ENCODE data around the gene TCTN3.
"Not testable (repeated sequence)": the region's sequence is repeated elsewhere in the genome, so short reads cannot be mapped to it uniquely, and the experiment has no call there.

The TCTN3 gene

DNA sequence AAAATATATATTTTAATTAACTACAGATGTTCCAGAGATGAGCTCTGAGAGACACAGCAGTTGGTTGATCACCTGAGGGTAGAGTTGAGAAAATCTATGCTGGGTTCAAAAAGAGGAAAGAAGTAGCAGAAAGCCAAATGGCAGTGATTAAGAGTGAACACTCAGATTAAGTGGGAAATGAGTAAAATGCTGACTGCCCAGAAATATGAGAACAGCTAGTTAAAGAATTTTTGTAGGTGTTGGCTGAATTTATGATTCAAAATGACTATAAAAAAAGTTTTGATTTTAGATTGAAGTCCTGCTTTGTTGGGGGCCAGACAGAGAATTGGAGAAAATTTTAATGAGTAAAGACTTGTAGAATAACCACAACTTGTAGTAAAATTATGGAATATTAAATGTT, 9.8 kb downstream of the TCTN3 start:
- no peak for DNase-seq

DNA sequence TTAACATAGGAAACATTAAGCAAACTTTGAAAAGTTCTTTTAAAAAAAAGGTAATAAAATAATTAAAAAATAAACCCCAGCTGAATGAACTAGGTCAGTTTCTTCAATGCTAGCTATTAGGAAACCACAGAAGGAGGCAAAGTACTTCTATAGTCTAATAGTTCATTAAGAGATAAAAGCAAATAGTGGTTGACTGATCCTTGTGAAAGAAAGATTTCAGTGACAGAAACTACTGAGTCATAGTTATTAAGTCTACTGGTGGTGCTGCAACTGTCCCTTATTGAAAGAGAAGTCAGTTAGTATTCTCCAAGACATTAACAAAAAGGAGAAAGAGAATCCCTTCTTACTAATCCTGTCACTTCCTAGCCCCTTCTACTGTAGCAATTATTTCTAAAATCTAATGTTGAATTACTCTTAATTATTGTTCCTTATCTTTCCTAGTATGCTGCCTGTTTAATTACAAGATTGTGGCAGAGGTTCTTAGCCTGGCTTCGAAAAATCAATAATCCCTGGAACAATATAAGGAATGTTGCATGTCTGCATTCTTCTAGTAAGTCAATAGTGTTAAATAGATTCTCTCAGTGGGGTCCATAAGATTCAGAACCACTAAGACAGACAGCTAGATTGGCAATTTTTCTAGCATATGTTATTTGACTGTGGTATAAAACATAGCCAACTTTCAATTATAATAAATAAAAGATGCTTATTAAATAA, 18.2 kb downstream of the TCTN3 start:
- no peak for DNase-seq

DNA sequence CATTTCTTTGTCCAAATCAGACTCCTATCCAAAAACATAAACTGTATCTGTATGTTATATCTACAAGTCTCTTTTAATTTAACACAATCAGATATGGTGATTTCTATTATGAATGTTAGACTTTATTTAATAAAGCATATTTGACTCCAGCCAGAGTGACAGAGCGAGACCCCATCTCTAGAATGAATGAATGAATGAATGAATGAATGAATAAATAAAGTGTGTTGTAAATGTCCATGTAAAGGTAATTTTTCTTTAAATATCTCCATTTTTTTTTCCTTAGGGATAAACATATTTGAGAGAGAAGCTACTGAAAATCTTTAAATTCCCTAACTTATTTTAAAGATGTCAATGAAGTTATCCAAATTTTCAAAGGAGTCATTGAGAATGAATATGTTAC, 19.1 kb downstream of the TCTN3 start:
- no peak for DNase-seq

DNA sequence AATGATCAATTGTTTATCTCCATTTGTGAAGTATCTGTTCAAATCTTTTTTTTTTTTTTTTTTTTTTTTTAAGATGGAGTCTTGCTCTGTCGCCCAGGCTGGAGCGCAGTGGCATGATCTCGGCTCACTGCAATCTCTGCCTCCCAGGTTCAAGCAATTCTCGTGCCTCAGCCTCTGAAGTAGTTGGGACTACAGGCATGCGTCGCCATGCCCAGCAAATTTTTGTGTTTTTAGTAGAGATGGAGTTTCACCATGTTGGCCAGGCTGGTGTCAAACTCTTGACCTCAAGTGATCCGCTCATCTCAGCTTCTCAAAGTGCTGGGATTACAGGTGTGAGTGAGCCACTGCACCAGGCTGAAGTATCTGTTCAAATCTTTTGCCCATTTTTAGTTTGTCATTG, 21.1 kb downstream of the TCTN3 start:
- not testable (repeated sequence) for DNase-seq

DNA sequence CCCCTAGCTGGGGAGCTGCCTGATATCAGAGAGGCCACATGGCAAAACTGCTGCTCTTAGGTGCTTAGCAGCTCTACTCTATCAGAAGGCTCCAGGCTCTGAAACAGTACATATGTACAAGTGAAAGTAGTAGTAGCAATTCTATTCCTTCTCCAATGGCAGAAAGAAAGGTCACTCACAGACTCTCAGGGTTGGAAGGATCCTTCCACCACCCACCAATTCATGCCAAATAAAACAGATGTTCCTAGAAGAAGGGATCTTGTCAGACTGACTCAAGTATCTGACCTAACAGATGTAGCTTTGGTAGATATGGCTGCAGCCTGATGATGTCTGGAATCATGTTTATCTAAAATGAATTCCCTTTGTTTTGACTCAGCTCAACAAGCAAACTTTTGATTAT, 29.2 kb downstream of the TCTN3 start:
- DNase-seq: no peak

DNA sequence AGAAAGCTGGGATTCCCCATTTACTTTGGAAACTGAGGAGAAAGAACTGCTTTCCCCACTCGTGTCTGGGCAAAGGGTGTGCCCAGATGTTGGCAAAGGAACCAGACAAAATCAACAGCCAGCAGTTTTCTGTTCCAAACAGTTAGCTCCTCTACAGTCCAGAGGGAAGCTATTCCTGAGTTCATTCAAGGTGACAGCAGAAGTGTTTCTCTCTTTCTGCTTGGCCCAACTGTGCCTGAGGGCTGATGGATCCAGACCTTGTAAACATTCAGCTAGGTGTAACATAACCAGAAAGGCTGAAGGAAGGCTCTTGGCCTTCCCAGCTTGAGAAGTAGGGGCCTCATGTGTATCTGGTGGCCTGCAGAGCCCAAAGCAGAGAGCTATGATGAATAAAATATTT, 30.2 kb downstream of the TCTN3 start:
- no peak for DNase-seq

DNA sequence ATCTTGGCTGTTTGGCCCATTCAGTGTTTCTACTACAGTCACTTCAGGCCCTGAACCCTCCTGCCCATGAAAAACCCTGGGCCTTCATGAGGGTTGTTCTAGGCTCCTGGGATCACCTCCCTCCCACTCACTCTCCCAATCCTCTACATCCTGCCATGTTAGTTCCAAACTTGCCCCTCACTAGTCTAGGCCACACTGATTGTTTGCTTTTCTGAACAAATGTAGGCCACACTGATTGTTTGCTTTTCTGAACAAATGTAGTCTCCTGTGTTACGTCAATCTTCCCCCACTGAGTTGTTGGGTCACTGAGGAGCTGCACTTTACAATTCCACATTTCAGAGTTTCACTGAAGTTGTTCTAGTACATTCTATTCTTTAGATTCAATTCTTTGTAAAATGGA, 31.9 kb downstream of the TCTN3 start:
- DNase-seq: no peak

DNA sequence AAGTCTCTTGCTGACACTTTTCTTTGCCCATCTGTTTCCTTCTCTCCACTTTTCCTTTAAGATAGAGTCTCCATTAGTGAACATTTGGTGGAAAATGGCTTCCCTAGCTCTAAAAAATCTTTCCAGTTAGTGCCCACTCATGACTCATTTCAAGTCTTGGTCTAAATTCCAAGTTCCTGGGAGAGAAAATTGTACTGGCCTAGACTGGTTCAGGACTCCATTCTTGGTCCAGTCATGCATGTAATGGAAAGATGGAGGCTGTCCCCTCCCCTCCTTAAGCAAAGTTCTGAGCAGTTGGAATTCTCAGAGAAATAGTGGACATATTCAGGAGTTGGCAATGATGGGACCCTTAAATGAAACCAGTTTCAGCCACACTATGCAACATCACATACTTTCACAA, 33.4 kb downstream of the TCTN3 start:
- no peak for DNase-seq

DNA sequence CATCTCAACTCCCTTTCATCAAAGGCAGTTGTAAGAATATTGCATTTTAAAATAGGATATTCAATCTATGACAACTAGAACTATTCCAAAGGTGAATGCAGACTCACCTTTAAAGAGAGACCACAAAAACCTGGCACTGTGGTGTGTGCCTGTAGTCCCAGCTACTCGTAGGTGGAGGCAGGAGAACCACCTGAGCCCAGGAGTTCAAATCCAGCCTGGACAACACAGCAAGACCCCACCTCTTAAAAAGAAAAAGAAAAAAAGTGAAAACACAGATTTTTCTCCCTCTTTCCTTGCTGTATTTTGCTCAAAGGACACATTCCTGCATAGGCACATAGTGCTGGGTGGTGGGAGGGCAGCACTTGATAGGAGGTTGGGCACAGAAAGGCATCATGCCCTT, 36.5 kb downstream of the TCTN3 start:
- no peak for DNase-seq

DNA sequence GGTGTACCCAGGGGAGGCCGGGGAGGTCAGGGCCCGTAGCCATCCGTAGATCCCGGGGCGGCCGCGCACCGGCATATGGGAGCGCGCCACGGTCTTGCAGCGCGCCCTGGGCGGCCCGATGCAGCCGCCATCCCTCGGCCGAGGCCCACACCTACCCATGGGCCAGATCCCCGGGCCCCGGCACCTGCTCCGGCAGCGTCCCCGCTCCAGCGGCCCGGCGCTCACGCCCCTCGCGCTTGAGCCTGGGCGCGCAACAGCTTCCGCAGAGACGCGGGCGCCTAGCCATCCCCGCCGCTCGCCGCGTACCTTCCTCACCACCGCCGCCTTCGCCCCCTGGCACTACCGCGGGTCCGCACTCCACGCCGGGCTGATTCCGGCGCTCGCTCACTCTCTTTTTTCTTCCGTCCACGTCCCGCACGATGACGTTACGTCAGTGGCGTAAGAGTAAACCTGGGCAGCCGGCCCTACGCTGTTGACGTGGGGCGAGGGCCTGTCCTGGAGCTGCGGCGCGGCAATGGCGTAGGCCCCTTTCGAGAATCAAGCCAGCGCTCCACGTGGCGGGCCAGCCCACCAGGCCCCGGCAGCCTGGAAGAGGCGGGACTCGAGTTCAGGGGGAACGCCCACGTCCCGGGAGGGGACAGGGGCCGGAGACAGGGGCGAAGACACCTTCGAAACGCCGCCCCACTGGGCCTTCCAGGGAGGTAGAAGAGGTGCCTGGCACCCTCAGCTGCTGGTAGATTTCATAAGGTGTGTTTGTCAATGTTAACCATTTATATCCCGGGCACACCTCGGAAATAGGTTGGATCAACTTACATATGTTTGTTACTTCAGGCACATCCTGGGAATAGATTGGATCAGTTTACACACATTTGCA, 37.2 kb downstream of the TCTN3 start, which contains the start of gene ALDH18A1:
TSS of gene ALDH18A1 (minus strand) at position 421 of the 874 bp plus-strand sequence. CDS start 3,334 bp downstream, outside the sequence.
- DNase-seq: peak; percentile 94

DNA sequence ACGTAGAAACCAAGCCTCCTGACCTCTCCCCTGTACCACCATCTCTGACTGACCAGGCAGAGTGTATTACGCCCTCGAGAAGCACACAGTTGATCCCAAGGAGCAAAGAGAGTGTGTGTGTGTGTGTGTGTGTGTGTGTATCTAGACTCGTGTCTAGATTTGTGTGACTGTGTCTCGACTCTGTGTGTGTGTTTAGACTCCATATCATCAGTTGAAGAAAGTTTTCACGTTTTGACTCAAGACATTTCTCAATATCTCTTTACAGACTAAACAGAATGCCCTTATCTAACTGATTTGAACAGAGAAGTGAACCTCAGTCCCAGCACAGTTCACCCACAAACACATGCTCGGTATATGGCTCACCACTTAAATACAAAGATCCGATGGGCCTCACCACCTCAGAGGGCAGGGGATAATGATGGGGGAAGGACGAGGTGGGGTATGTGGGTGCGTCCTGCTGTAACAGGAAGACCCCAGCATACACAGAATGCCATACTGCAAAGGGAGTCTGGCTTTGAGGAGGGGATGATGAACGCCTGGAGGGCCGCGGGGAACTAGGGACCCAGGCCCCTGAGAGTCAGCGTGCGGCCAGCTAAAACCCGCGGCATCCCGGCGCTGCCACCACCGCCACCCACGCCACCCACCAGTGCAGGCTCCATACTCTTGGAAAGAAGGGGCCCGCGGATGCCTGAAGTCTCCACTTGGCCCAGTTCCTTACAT, 38.0 kb downstream of the TCTN3 start:
- peak; percentile 61 for DNase-seq

DNA sequence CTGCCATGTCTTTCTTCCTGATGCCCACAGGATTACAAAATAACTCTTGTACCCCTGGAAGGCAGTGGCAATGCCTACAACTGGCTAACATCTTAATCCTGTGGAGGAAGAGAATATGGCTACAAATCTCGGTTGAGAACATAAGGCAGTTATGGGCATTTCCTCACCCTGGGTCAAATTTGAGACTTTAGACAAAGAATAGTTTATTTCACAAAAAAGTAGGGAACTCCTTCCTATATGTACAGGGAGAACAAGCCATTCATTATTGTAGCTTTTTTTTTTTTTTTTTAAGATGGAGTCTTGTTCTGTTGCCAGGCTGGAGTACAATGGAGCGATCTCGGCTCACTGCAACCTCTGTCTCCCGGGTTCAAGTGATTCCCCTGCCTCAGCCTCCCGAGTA, 39.8 kb downstream of the TCTN3 start:
- DNase-seq: no peak

DNA sequence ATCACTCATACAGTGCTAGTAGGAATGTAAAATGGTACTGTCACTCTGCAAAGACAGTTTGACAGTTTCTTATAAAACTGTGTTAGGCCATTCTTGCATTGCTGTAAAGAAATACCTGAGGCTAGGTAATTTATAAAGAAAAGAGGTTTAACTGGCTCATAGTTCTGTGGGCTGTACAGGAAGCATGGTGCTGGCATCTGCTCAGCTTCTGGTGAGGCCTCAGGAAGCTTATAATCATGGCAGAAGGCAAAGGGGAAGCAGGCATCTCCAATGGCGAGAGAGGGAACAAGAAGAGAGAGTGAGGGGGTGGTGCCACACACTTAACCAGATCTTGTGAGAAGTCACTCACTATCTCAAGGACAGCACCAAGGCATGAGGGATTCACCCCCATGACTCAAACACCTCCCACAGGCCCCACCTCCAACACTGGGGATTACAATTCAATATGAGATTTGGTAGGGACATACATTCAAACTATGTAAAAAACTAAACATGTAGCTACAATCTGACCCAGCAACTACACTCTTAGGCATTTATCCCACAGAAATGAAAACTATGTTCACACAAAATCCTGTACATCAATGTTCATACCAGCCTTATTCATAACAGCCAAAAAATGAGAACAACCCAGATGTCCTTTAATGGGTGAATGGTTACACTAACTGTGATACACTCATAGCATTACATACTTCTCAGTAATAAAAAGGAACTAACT, 42.2 kb downstream of the TCTN3 start:
- DNase-seq: no peak

DNA sequence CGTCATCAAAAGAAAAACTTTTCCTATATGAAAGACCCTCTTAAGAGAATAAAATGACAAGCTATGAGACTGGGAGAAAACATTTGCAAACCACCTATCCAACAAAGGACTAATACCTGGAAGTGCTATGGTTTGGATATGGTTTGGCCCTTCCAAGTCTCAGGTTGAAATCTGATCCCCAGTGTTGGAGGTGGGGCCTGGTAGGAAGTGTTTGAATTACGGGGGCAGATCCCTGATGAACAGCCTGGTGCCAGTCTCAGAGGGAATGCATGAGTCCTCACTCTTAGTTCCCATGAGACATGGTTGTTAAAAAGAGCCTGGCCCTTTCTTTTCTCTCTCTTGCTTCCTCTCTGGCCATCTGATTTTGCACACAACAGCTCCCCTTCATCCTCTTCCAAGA, 43.5 kb downstream of the TCTN3 start:
- DNase-seq: no peak

DNA sequence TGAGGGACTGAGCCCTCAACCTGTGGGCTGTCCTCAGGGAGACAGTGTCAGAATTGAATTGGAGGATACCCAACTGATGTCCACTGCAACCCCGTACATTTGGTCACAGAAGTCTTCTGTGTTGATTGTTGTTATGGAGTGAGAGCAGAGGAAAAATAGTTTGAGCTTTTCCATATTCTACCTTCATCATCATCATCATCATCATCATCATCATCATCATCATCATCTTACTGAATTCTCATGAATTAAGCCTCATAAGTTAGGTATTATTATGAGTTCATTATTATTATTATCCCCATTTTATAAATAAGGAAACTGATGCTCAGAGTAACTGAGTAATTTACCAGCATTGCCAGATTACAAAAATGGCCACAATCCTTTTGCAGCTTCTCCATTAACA, 45.6 kb downstream of the TCTN3 start:
- no peak for DNase-seq

DNA sequence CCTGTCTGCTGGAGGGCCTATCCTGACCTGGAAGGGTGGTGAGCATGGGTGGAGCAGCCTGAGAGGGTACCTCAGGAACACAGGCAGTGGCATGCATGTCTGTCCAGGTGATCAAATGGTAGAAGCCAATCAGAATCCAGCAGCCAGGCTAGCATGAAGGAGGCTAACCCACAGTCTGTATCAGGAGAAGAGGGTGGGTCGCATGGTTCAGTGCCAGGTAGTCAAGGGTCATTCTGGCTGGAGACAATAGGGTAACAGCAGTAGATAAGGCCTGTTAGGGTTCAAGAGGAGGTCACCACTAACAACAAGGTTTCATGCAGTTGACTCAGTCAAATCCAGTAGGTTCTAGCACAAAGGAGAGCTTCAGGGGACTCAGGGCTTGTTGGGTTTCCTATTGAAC, 47.6 kb downstream of the TCTN3 start:
- no peak for DNase-seq

DNA sequence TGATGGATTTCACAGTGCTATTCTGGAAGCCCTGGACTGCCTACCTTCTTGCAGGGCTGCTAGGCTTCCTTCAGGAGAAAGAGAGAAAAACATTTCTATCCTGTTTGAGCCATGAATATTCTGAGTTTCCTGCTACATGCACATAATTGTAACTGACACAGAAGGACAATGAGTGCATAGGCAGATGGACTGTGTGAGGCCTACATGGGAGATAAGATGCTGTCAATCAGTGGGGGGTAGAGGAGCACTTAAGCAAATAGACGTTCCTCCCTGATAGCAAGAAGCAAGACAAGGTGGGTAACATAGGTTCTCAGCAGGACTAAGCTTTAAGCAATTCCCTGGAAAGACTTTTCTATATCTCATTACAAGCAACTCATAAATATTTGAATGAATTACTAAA, 48.8 kb downstream of the TCTN3 start:
- DNase-seq: no peak

DNA sequence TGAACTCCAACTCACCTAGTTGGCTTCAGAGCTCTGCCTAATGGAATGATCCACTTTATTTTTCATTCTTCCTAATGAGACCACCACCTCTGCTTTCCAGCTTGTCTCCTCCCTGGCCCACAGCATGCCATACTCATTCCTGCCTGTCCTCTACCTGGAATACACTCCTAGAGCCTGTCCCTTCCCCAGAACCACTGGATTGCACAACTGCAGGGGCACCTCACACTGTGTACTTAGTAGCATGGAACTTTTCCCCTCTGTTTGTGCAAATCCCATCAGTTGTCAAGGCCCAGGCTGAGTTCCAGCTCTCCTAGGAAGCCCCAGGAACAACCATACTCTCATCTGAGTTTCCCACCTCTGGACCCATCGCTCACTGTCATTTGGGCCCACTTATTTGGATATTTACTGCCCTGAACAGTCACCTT, 52.8 kb downstream of the TCTN3 start:
- no peak for DNase-seq

DNA sequence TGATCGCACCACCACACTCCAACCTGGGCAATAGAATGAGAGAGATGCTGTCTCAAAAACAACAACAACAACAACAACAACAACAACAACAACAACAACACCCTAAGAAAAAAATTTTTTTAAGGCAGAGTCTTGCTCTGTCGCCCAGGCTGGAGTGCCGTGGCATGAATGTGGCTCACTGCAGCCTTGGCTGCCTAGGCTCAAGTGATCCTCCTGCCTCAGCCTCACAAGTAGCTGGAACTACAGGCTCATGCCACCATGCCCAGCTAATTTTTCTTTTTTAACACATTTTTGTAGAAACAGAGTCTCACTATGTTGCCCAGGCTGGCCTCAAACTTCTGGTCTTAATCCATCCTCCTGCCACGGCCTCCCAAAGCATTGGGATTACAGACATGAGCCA, 55.8 kb downstream of the TCTN3 start:
- no peak for DNase-seq

DNA sequence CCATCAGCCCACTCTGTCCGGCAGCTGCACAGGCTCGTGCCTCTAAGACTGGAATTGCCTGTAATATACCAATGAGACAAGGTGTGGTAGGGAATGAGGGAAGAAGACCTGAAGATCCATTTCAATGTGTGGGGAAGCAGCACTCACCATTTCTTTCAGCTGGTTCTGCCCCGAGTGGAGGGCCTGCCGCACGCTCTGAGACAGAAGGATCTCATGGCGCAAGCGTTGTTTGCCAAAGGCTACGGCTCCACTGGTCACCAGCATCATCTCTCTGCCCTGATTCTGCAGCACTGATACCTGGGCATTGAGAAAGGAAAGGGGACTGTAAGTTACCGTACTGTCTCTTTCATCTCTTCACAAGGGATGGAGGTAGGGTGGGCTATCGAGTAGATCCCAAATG, 56.6 kb downstream of the TCTN3 start:
- no peak for DNase-seq

DNA sequence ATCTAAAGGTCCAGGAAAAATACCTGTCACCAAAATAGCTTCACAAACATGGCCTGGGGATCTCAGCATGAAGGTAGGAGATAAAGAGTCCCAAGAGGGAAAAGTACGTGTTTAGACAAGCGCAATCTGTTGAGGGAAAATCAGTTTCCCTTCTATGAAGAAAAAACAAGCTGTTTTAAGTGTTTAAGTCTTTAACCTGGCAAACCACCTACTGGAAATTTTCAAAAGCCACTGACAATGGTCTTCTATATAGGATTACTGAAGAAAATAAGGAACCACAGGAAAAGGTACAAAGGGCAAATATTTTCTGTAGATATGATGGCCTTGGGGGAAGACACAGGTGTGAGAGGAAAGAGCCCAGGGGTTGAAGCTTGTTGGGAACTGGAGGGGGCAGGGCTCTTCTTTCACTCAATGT, 58.4 kb downstream of the TCTN3 start:
- no peak for DNase-seq

DNA sequence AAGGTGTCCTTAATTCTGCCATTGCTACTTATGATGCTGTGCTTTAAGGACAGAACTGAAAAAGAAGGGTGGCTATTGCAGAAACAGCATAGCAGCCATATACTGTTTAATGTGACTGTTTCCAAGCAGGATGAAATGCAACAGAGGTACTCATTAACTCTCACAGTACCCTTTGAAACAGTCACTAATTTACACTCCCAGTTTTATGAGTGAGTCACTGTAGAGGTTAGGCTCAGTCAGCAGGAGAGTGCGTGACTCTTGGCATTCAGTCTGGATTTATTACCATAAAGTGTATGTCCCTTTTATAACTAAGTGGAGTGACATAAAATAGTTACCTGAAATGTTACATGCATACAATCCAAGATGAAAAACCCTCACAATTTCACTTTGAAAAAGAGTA, 64.9 kb downstream of the TCTN3 start:
- DNase-seq: no peak

DNA sequence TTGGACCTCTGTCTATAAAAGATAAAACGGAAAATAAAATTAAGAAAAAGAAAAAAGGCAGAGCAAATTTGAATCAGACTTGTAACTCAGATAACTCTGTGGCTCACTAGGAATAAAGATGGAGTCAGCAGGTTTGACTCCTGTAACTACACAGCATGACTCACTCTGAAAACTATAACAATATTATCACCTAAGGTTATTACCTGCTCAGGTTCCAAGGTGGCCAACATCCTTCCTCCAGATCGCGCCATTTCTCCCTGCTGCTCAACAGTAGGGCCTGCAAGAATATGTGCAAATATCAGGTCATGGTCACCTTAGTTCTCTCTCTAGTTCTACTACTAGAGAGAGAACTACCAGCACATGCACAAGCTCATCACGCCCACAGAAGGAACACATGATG, 67.2 kb downstream of the TCTN3 start:
- no peak for DNase-seq

Measured in activated CD4-positive, alpha-beta T cell treated with anti-CD3 and anti-CD28 coated beads, Interleukin-2, amount 50 U/mL, for 16 hours (primary cell).